A673 (cell line): ENCODE measurements around the gene RHOV. TPM values are rescaled to one million over a fixed set of nuclear protein-coding genes. Genes with fewer than 3 reads are reported as not detected.

Experiments used
- BruUV-seq: library from RNA; stranded (reverse); fragments of 400-500 nt; replicated peaks from 2 replicates; lab custom pipeline; 2021; lab: Mats Ljungman, UMichigan
- CTCF ChIA-PET: fragments of 300-600 bp; sonication (Branson Sonifier 250); formaldehyde crosslinking; loops from one replicate; lab custom pipeline; 2022; ENCODE audit warnings: antibody characterized with exemption; lab: Charles Lee
- POLR2A ChIA-PET: fragments of 300-600 bp; sonication (Branson Sonifier 250); formaldehyde crosslinking; loops from one replicate; lab custom pipeline; 2022; ENCODE audit warnings: antibody characterized with exemption; ENCODE audit not compliant: low non-redundant PET; lab: Charles Lee
- DNase-seq: peaks from one replicate; pipeline ENCODE4 v3.0.0-alpha.2; 2015; ENCODE audit warnings: low spot score
- H3K27ac ChIP-seq: fragments of 200-600 bp; sonication (generic); 2 replicates; pipeline ENCODE4 v1.5.1; 2016; ENCODE audit warnings: mixed run types, low read depth, mild to moderate bottlenecking, mixed read lengths, antibody characterized with exemption, low read length; ENCODE audit not compliant: poor library complexity, severe bottlenecking
- H3K27me3 ChIP-seq: fragments of 200-600 bp; sonication (generic); replicated peaks from 2 replicates; pipeline ENCODE4 v1.6.1; 2017; ENCODE audit warnings: mixed run types, low read depth, mild to moderate bottlenecking, mixed read lengths, antibody characterized with exemption, low read length; ENCODE audit not compliant: insufficient read depth, poor library complexity
- H3K36me3 ChIP-seq: fragments of 200-600 bp; sonication (generic); 2 replicates; pipeline ENCODE4 v1.6.1; 2016; ENCODE audit warnings: mixed run types, mild to moderate bottlenecking, mixed read lengths, antibody characterized with exemption, low read length; ENCODE audit not compliant: insufficient read depth, poor library complexity, severe bottlenecking
- H3K4me1 ChIP-seq: fragments of 200-600 bp; sonication (generic); 2 replicates; pipeline ENCODE4 v1.6.1; 2017; ENCODE audit warnings: mixed run types, mild to moderate bottlenecking, mixed read lengths, antibody characterized with exemption, low read length; ENCODE audit not compliant: insufficient read depth, poor library complexity, severe bottlenecking
- H3K4me3 ChIP-seq: fragments of 200-600 bp; sonication (generic); 2 replicates; pipeline ENCODE4 v1.5.1; 2016; ENCODE audit warnings: low read depth, mixed run types, mild to moderate bottlenecking, mixed read lengths, low read length; ENCODE audit not compliant: poor library complexity, severe bottlenecking
- H3K9me3 ChIP-seq: fragments of 200-600 bp; sonication (generic); 2 replicates; pipeline ENCODE4 v1.6.1; 2016; ENCODE audit warnings: mixed run types, low read depth, mild to moderate bottlenecking, mixed read lengths, antibody characterized with exemption, low read length; ENCODE audit not compliant: poor library complexity, severe bottlenecking
- EZH2 ChIP-seq: fragments of 200-600 bp; sonication (generic); IDR thresholded peaks from 2 replicates; pipeline ENCODE4 v1.6.1; 2017; ENCODE audit warnings: borderline replicate concordance, low read depth, mild to moderate bottlenecking, mixed read lengths, antibody characterized with exemption, low read length; ENCODE audit not compliant: poor library complexity, severe bottlenecking
- intact Hi-C: fragments of 100-400 bp; cut with micrococcal nuclease; formaldehyde crosslinking; loops from one replicate; pipeline ENCODE4 v1.10.0; 2022; ENCODE audit not compliant: unreplicated experiment
- total RNA-seq: library from RNA; stranded (reverse); gene quantifications from 2 replicates; pipeline ENCODE4 v1.2.3, GENCODE V29; 2021
- TF ChIP-seq, protein P1 (sequence below): fragments of 300-800, 200-600 bp; sonication (generic); conservative IDR thresholded peaks from 2 replicates; pipeline ENCODE4 v1.5.1; 2017; ENCODE audit warnings: low read depth, mild to moderate bottlenecking, antibody characterized with exemption, low read length, moderate library complexity, mixed read lengths

The RHOV gene
- total RNA-seq, 1 experiment from 2014 or later, result 1.6 TPM

DNA sequence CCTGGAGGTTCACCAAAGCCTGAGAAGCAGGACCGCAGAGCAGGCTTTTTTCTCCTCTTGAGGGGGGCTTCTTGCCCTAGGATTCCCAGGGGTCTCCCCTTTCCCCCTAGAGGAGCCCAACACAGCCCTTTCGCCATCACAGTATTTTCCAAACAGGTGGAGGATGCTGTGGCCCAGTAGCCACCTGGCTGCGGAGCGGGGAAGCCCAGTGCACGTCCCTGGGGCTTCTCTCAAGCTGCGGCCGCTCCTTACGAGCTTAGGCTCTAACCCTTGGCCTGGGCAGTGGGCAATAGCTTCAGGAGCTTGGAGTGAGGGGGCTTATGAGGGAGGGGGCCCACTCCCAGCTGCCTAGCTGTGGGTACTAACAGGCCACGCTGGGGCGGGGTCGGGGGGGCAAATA lies 43.6 kb upstream of the RHOV start:
- no TSS peak for BruUV-seq
- Histone ChIP-seq H3K27me3 (no peaks in the 10 kb centered on the region), H3K4me3 (no peak overlapping the region), H3K9me3 (no peaks in the 10 kb centered on the region), H3K27ac (no peak overlapping the region), H3K4me1 (no peaks in the 10 kb centered on the region), H3K36me3 (no peaks in the 10 kb centered on the region)
- no peak for TF ChIP-seq EZH2
- TF ChIP-seq, protein P1, sequence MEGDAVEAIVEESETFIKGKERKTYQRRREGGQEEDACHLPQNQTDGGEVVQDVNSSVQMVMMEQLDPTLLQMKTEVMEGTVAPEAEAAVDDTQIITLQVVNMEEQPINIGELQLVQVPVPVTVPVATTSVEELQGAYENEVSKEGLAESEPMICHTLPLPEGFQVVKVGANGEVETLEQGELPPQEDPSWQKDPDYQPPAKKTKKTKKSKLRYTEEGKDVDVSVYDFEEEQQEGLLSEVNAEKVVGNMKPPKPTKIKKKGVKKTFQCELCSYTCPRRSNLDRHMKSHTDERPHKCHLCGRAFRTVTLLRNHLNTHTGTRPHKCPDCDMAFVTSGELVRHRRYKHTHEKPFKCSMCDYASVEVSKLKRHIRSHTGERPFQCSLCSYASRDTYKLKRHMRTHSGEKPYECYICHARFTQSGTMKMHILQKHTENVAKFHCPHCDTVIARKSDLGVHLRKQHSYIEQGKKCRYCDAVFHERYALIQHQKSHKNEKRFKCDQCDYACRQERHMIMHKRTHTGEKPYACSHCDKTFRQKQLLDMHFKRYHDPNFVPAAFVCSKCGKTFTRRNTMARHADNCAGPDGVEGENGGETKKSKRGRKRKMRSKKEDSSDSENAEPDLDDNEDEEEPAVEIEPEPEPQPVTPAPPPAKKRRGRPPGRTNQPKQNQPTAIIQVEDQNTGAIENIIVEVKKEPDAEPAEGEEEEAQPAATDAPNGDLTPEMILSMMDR, result no peak
- no peak for DNase-seq
- intact Hi-C loops, result no loop called here
- POLR2A ChIA-PET, result no interaction called here
- CTCF ChIA-PET, result no interaction called here

DNA sequence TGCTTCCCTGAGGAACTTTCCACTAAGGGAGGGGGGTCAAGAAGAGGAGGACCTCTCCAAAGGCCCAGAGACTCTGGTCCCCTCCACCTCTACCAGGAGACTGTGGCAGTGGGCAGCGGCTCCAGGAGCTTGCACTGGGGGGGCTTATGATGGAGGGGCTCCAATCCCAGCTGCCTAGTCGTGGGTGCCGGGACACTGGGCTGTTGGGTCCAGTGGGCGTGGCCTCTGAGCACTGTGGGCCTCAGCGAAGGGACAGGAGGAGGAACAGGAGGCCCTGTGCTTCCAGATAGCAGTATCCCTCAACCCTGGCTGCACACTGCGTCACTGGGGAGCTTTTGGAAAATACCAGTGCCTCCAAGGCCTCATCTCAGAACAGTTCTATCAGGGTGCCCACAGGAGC lies 41.6 kb upstream of the RHOV start:
- no TSS peak for BruUV-seq
- ChIA-PET CTCF (interaction anchor here (1.1 kb wide), 1 partner anchor 11 kb away, joined by 4 read pairs; no protein-coding TSS in a partner anchor), POLR2A (no interaction called here)
- H3K36me3 ChIP-seq, result no peaks in the 10 kb centered on the region
- H3K4me3 ChIP-seq, result no peak overlapping the region
- intact Hi-C loops, result no loop called here
- H3K4me1 ChIP-seq, result no peaks in the 10 kb centered on the region
- no peaks in the 10 kb centered on the region for H3K9me3 ChIP-seq
- DNase-seq, result no peak
- no peak for TF ChIP-seq EZH2
- TF ChIP-seq, protein P1, result no peak
- H3K27me3 ChIP-seq, result no peaks in the 10 kb centered on the region
- H3K27ac ChIP-seq, result no peak overlapping the region

DNA sequence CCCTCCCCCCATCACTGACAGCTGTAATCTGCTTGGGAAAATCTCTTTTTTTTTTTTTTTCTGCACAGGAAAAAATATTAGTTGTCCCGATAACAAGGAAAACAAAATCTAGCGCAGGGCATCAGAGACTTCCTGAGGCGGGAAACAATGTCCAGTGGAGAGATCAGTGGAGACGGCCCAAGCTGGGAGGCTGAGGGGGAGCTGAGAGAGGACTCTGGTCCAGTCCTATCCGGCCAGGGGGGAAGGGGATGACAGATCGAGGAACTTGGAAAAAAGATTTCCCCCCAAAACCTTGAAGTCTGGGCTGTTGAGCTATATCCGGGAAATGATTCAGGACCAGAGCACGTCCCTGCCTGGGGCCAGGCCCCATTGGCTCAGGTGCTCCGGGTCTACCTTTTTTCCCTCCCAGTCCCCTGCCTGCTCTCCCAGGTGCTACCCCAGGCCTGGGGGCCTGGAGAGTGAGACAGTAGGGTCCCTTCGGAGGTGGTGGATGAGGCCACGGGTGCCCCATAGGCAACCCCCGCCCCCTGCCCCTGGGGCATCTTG lies 41.2 kb upstream of the RHOV start:
- POLR2A ChIA-PET, result no interaction called here
- CTCF ChIA-PET, result interaction anchor here (1.0 to 1.1 kb wide), 2 partner anchors 10 to 15 kb away, joined by 4 read pairs; no protein-coding TSS in a partner anchor
- Histone ChIP-seq H3K4me1 (peaks cover 3% of the 10 kb centered on the region), H3K9me3 (no peaks in the 10 kb centered on the region), H3K27me3 (no peaks in the 10 kb centered on the region), H3K4me3 (no peak overlapping the region), H3K27ac (no peak overlapping the region), H3K36me3 (no peaks in the 10 kb centered on the region)
- DNase-seq, result no peak
- no TSS peak for BruUV-seq
- TF ChIP-seq, protein P1, result no peak
- TF ChIP-seq EZH2, result no peak
- intact Hi-C loops, result no loop called here
